Measurements from ENCODE around the gene WNT3A.
"Not testable (repeated sequence)": the region's sequence is repeated elsewhere in the genome, so short reads cannot be mapped to it uniquely, and the experiment has no call there.

WNT3A gene

GRCh38 chr1:227967815-227968214 is 39.0 kb upstream of the WNT3A start:
- TF ChIP-seq CTCF (IDR thresholded peaks at IDR 0.05; ENCODE audit: low read depth, low read length), result 0 out of 2 replicates have a peak, but pooled peaks have one; percentile 10
- H3K9me3 ChIP-seq; H3K4me1 ChIP-seq; H3K4me3 ChIP-seq (ENCODE audit: low read depth, low read length); DNase-seq; H3K27me3 ChIP-seq; H3K36me3 ChIP-seq: not testable (repeated sequence)

- not testable (repeated sequence) for H3K4me1 ChIP-seq; H3K36me3 ChIP-seq; H3K9me3 ChIP-seq; H3K27me3 ChIP-seq; H3K4me3 ChIP-seq (ENCODE audit: low read depth, low read length); DNase-seq
These were observed 36.5 kb upstream of the WNT3A start for GRCh38 chr1:227970076-227970995.

GRCh38 chr1:227971216-227971615 is 35.6 kb upstream of the WNT3A start:
- not testable (repeated sequence) for H3K36me3 ChIP-seq; H3K27me3 ChIP-seq; DNase-seq; H3K9me3 ChIP-seq; H3K4me3 ChIP-seq (ENCODE audit: low read depth, low read length); H3K4me1 ChIP-seq

- H3K4me1 ChIP-seq; H3K9me3 ChIP-seq; H3K36me3 ChIP-seq; H3K4me3 ChIP-seq (ENCODE audit: low read depth, low read length); DNase-seq; H3K27me3 ChIP-seq: not testable (repeated sequence)
These were observed 35.0 kb upstream of the WNT3A start for GRCh38 chr1:227971643-227972282.

- not testable (repeated sequence) for H3K36me3 ChIP-seq; H3K4me3 ChIP-seq (ENCODE audit: low read depth, low read length); H3K9me3 ChIP-seq; H3K4me1 ChIP-seq; H3K27me3 ChIP-seq; DNase-seq
These were observed 34.5 kb upstream of the WNT3A start for GRCh38 chr1:227972283-227972679.

- DNase-seq, result peak; percentile 50
- H3K36me3 ChIP-seq, H3K4me1 ChIP-seq: not testable (repeated sequence)
These were observed 33.9 kb upstream of the WNT3A start for GRCh38 chr1:227972843-227973374.

GRCh38 chr1:227973724-227974288 is 33.0 kb upstream of the WNT3A start:
- DNase-seq; H3K27me3 ChIP-seq; H3K9me3 ChIP-seq; H3K4me1 ChIP-seq; H3K36me3 ChIP-seq; H3K4me3 ChIP-seq (ENCODE audit: low read depth, low read length): not testable (repeated sequence)

More at GRCh38 chr1:227972843-227973374, 33.9 kb upstream of the WNT3A start:
- H3K4me3 ChIP-seq (ENCODE audit: low read depth, low read length); H3K27me3 ChIP-seq; H3K9me3 ChIP-seq: not testable (repeated sequence)

GRCh38 chr1:227975583-227976283 is 31.1 kb upstream of the WNT3A start:
- H3K27me3 ChIP-seq; H3K4me1 ChIP-seq; H3K4me3 ChIP-seq (ENCODE audit: low read depth, low read length); H3K9me3 ChIP-seq; DNase-seq; H3K36me3 ChIP-seq: not testable (repeated sequence)

- no peak for TF ChIP-seq CTCF (IDR thresholded peaks at IDR 0.05; ENCODE audit: low read depth, low read length)
- no peaks in the 10 kb centered on the region for H3K9me3 ChIP-seq
- H3K27me3 ChIP-seq, result peaks cover 18% of the 10 kb centered on the region
- no peaks in the 10 kb centered on the region for H3K4me1 ChIP-seq
- H3K36me3 ChIP-seq, result no peaks in the 10 kb centered on the region
- DNase-seq, result no peak
- H3K4me3 ChIP-seq (ENCODE audit: low read depth, low read length), result no peak overlapping the region
These were observed 19.6 kb upstream of the WNT3A start for GRCh38 chr1:227987181-227987580.
